Stimulated activated memory B cell treated with anti-CD40 and anti-IgM and Interleukin-4, amounts not matched to agents 10 μg/mL and 1 μg/mL and 100 μg/mL, for 72 hours (primary cell): ENCODE data around the gene NLRP5.
"Not testable (repeated sequence)": the region's sequence is repeated elsewhere in the genome, so short reads cannot be mapped to it uniquely, and the experiment has no call there.

Experiments
- ATAC-seq: fragments of 150-1000 bp; cut with Tn5 transposase; 2 replicates; pipeline ENCODE4 v1.10.0; 2021
- H3K27ac Mint-ChIP-seq: one replicate; pipeline ENCODE4 v1.8.0; 2022; ENCODE audit warnings: mild to moderate bottlenecking, mixed read lengths
- H3K27me3 Mint-ChIP-seq: one replicate; pipeline ENCODE4 v1.8.0; 2022; ENCODE audit warnings: mixed read lengths
- H3K36me3 Mint-ChIP-seq: one replicate; pipeline ENCODE4 v1.8.0; 2022; ENCODE audit warnings: mixed read lengths
- H3K4me1 Mint-ChIP-seq: one replicate; pipeline ENCODE4 v1.8.0; 2022; ENCODE audit warnings: mixed read lengths
- H3K4me3 Mint-ChIP-seq: one replicate; pipeline ENCODE4 v1.8.0; 2022; ENCODE audit warnings: mild to moderate bottlenecking, moderate library complexity, mixed read lengths
- H3K9me3 Mint-ChIP-seq: one replicate; pipeline ENCODE4 v1.8.0; 2022; ENCODE audit warnings: mixed read lengths

Gene NLRP5

GRCh38 chr19:56087647-56088496, 101.3 kb downstream of the NLRP5 start:
- no peak overlapping the region for H3K27ac Mint-ChIP-seq
- peaks cover 3% of the 10 kb centered on the region for H3K9me3 Mint-ChIP-seq
- H3K27me3 Mint-ChIP-seq = no peaks in the 10 kb centered on the region
- peaks cover 29% of the 10 kb centered on the region for H3K4me1 Mint-ChIP-seq
- H3K4me3 Mint-ChIP-seq = no peak overlapping the region
- peak; percentile 52 for ATAC-seq
- peaks cover 42% of the 10 kb centered on the region for H3K36me3 Mint-ChIP-seq

- Mint-ChIP-seq H3K9me3 (peaks cover 6% of the 10 kb centered on the region), H3K27ac (no peak overlapping the region), H3K4me3 (no peak overlapping the region), H3K36me3 (peaks cover 50% of the 10 kb centered on the region), H3K27me3 (no peaks in the 10 kb centered on the region), H3K4me1 (peaks cover 32% of the 10 kb centered on the region)
- no peak for ATAC-seq
Measured at GRCh38 chr19:56088497-56089215, 102.1 kb downstream of the NLRP5 start.

GRCh38 chr19:56089344-56089743, 102.8 kb downstream of the NLRP5 start:
- Mint-ChIP-seq H3K27ac (no peak overlapping the region), H3K27me3 (no peaks in the 10 kb centered on the region), H3K9me3 (peaks cover 6% of the 10 kb centered on the region), H3K4me3 (no peak overlapping the region), H3K4me1 (peaks cover 32% of the 10 kb centered on the region), H3K36me3 (peaks cover 56% of the 10 kb centered on the region)
- ATAC-seq = no peak

GRCh38 chr19:56091066-56091490, 104.5 kb downstream of the NLRP5 start:
- no peak overlapping the region for H3K4me3 Mint-ChIP-seq
- H3K27ac Mint-ChIP-seq = no peak overlapping the region
- H3K36me3 Mint-ChIP-seq = peaks cover 69% of the 10 kb centered on the region
- H3K9me3 Mint-ChIP-seq = peaks cover 6% of the 10 kb centered on the region
- no peak for ATAC-seq
- H3K4me1 Mint-ChIP-seq = peaks cover 16% of the 10 kb centered on the region
- no peaks in the 10 kb centered on the region for H3K27me3 Mint-ChIP-seq

- H3K9me3 Mint-ChIP-seq = peaks cover 6% of the 10 kb centered on the region
- H3K27ac Mint-ChIP-seq = no peak overlapping the region
- no peak for ATAC-seq
- H3K4me1 Mint-ChIP-seq = peaks cover 11% of the 10 kb centered on the region
- H3K4me3 Mint-ChIP-seq = no peak overlapping the region
- H3K27me3 Mint-ChIP-seq = no peaks in the 10 kb centered on the region
- H3K36me3 Mint-ChIP-seq = peaks cover 65% of the 10 kb centered on the region
Measured at GRCh38 chr19:56091751-56092546, 105.4 kb downstream of the NLRP5 start.

- Mint-ChIP-seq H3K9me3 (peaks cover 6% of the 10 kb centered on the region), H3K4me3 (no peak overlapping the region), H3K27me3 (no peaks in the 10 kb centered on the region), H3K36me3 (peaks cover 65% of the 10 kb centered on the region), H3K27ac (no peak overlapping the region), H3K4me1 (peaks cover 11% of the 10 kb centered on the region)
- no peak for ATAC-seq
Measured at GRCh38 chr19:56092685-56093631, 106.4 kb downstream of the NLRP5 start.

- Mint-ChIP-seq H3K9me3 (peaks cover 6% of the 10 kb centered on the region), H3K4me3 (no peak overlapping the region), H3K4me1 (peaks cover 11% of the 10 kb centered on the region), H3K36me3 (peaks cover 63% of the 10 kb centered on the region), H3K27ac (no peak overlapping the region), H3K27me3 (no peaks in the 10 kb centered on the region)
- ATAC-seq = no peak
Measured at GRCh38 chr19:56094449-56094848, 107.9 kb downstream of the NLRP5 start.

- H3K4me1 Mint-ChIP-seq = peaks cover 11% of the 10 kb centered on the region
- H3K27me3 Mint-ChIP-seq = no peaks in the 10 kb centered on the region
- peaks cover 6% of the 10 kb centered on the region for H3K9me3 Mint-ChIP-seq
- H3K36me3 Mint-ChIP-seq = peaks cover 64% of the 10 kb centered on the region
- no peak for ATAC-seq
- no peak overlapping the region for H3K27ac Mint-ChIP-seq
- no peak overlapping the region for H3K4me3 Mint-ChIP-seq
Measured at GRCh38 chr19:56096665-56097064, 110.1 kb downstream of the NLRP5 start.

- Mint-ChIP-seq H3K27ac (no peak overlapping the region), H3K9me3 (peaks cover 6% of the 10 kb centered on the region), H3K36me3 (peaks cover 67% of the 10 kb centered on the region), H3K27me3 (no peaks in the 10 kb centered on the region), H3K4me3 (no peak overlapping the region), H3K4me1 (peaks cover 9% of the 10 kb centered on the region)
- ATAC-seq = no peak
Measured at GRCh38 chr19:56097306-56097705, 110.7 kb downstream of the NLRP5 start.

GRCh38 chr19:56097776-56098175, 111.2 kb downstream of the NLRP5 start:
- H3K36me3 Mint-ChIP-seq = peaks cover 63% of the 10 kb centered on the region
- ATAC-seq = no peak
- H3K4me3 Mint-ChIP-seq = no peak overlapping the region
- H3K4me1 Mint-ChIP-seq = peaks cover 4% of the 10 kb centered on the region
- no peaks in the 10 kb centered on the region for H3K27me3 Mint-ChIP-seq
- H3K27ac Mint-ChIP-seq = no peak overlapping the region
- peaks cover 3% of the 10 kb centered on the region for H3K9me3 Mint-ChIP-seq

- not testable (repeated sequence) for H3K4me1 Mint-ChIP-seq, H3K9me3 Mint-ChIP-seq, H3K4me3 Mint-ChIP-seq, H3K27ac Mint-ChIP-seq, H3K27me3 Mint-ChIP-seq, ATAC-seq
- H3K36me3 Mint-ChIP-seq = peaks cover 59% of the 10 kb centered on the region
Measured at GRCh38 chr19:56098237-56098636, 111.7 kb downstream of the NLRP5 start.

GRCh38 chr19:56098731-56099568, 112.4 kb downstream of the NLRP5 start:
- no peak for ATAC-seq
- H3K9me3 Mint-ChIP-seq = no peaks in the 10 kb centered on the region
- H3K27me3 Mint-ChIP-seq = no peaks in the 10 kb centered on the region
- H3K36me3 Mint-ChIP-seq = peaks cover 52% of the 10 kb centered on the region
- no peak overlapping the region for H3K27ac Mint-ChIP-seq
- H3K4me1 Mint-ChIP-seq = no peaks in the 10 kb centered on the region
- H3K4me3 Mint-ChIP-seq = no peak overlapping the region

GRCh38 chr19:56099638-56100539, 113.3 kb downstream of the NLRP5 start:
- Mint-ChIP-seq H3K9me3 (no peaks in the 10 kb centered on the region), H3K27ac (no peak overlapping the region), H3K4me1 (peaks cover 4% of the 10 kb centered on the region), H3K36me3 (peaks cover 43% of the 10 kb centered on the region), H3K4me3 (no peak overlapping the region), H3K27me3 (no peaks in the 10 kb centered on the region)
- no peak for ATAC-seq
